PFSK-1 (cell line): ENCODE measurements around the gene AGMO.

Experiments
- FOXP2 ChIP-seq: optimal IDR thresholded peaks from 2 replicates; pipeline ENCODE3; 2011; ENCODE audit warnings: borderline replicate concordance, control low read depth, inconsistent platforms; ENCODE audit not compliant: insufficient read depth; ENCODE audit errors: extremely low read length, extremely low read depth
- POLR2AphosphoS5 ChIP-seq: IDR thresholded peaks from 2 replicates; pipeline ENCODE4 v1.6.1; 2012; ENCODE audit warnings: low read depth, mild to moderate bottlenecking, control low read depth, low read length, moderate library complexity
- REST ChIP-seq, 2 experiments: IDR thresholded peaks; 2 replicates each; pipeline versions ENCODE4 v1.6.1 to v1.8.0; 2011 to 2012; ENCODE audit warnings: low read depth in 2 of 2, low read length in 2 of 2, control low read depth in 1 of 2, inconsistent platforms in 1 of 2, mild to moderate bottlenecking in 1 of 2, moderate library complexity in 1 of 2; ENCODE audit not compliant: insufficient read depth in 1 of 2
- SIN3A ChIP-seq: IDR thresholded peaks from 2 replicates; pipeline ENCODE4 v1.6.1; 2012; ENCODE audit warnings: mild to moderate bottlenecking, low read length, moderate library complexity, borderline replicate concordance; ENCODE audit not compliant: insufficient read depth
- TAF1 ChIP-seq: IDR thresholded peaks from 2 replicates; pipeline ENCODE4 v1.6.1; 2012; ENCODE audit warnings: low read length, control low read depth, borderline replicate concordance; ENCODE audit not compliant: insufficient read depth

The AGMO gene

GRCh38 chr7:15439853-15440252, 122.0 kb downstream of the AGMO start:
- no peak for TF ChIP-seq POLR2AphosphoS5
- no peak for TF ChIP-seq SIN3A

- TF ChIP-seq FOXP2 (no peak), REST (IDR thresholded peaks at IDR 0.05; ENCODE audit: insufficient read depth in 1 of 2, low read depth in 2 of 2, low read length in 2 of 2) (no peak), POLR2AphosphoS5 (no peak), SIN3A (no peak), TAF1 (no peak)
These were observed 128.7 kb downstream of the AGMO start for GRCh38 chr7:15433151-15433550.

- TF ChIP-seq POLR2AphosphoS5: no peak
- no peak for TF ChIP-seq FOXP2
- no peak for TF ChIP-seq TAF1
- TF ChIP-seq REST (IDR thresholded peaks at IDR 0.05; ENCODE audit: insufficient read depth in 1 of 2, low read depth in 2 of 2, low read length in 2 of 2): no peak
These were observed 130.9 kb downstream of the AGMO start for GRCh38 chr7:15430911-15431310.

GRCh38 chr7:15430191-15430590, 131.6 kb downstream of the AGMO start:
- TF ChIP-seq TAF1: no peak
- TF ChIP-seq REST (IDR thresholded peaks at IDR 0.05; ENCODE audit: insufficient read depth in 1 of 2, low read depth in 2 of 2, low read length in 2 of 2): no peak
- no peak for TF ChIP-seq POLR2AphosphoS5
- no peak for TF ChIP-seq SIN3A

GRCh38 chr7:15424468-15424867, 137.3 kb downstream of the AGMO start:
- no peak for TF ChIP-seq FOXP2

- TF ChIP-seq POLR2AphosphoS5: no peak
- no peak for TF ChIP-seq TAF1
- no peak for TF ChIP-seq REST (IDR thresholded peaks at IDR 0.05; ENCODE audit: insufficient read depth in 1 of 2, low read depth in 2 of 2, low read length in 2 of 2)
- TF ChIP-seq FOXP2: no peak
- no peak for TF ChIP-seq SIN3A
These were observed 142.2 kb downstream of the AGMO start for GRCh38 chr7:15419596-15419995.
